CD4-positive, alpha-beta T cell treated with Interleukin-6 for 4 hours (primary cell): ENCODE results near the gene SOX30.
"Not testable (repeated sequence)": the region's sequence is repeated elsewhere in the genome, so short reads cannot be mapped to it uniquely, and the experiment has no call there.

Source experiments
- DNase-seq: peaks from one replicate; pipeline ENCODE4 v3.0.0-alpha.2; 2020; ENCODE audit warnings: mixed read lengths

Gene SOX30

GRCh38 chr5:157652377-157652692 lies at the start of gene SOX30:
Gene SOX30, minus strand, starts transcription at chr5:157652438. Its CDS starts 360 bp downstream, at chr5:157652078.
- no peak for DNase-seq

- DNase-seq = not testable (repeated sequence)
These were observed 46.4 kb upstream of the SOX30 start for GRCh38 chr5:157698674-157699073.

- not testable (repeated sequence) for DNase-seq
These were observed 43.9 kb upstream of the SOX30 start for GRCh38 chr5:157696154-157696553.

- not testable (repeated sequence) for DNase-seq
These were observed 41.6 kb upstream of the SOX30 start for GRCh38 chr5:157693816-157694215.

- DNase-seq = no peak
These were observed 38.6 kb upstream of the SOX30 start for GRCh38 chr5:157690690-157691433.

- peak; percentile 58 for DNase-seq
These were observed 37.9 kb upstream of the SOX30 start for GRCh38 chr5:157689942-157690689.

GRCh38 chr5:157687198-157687554 lies 34.9 kb upstream of the SOX30 start:
- DNase-seq = no peak

GRCh38 chr5:157686276-157687197 lies 34.3 kb upstream of the SOX30 start:
- DNase-seq = not testable (repeated sequence)

- no peak for DNase-seq
These were observed 30.0 kb upstream of the SOX30 start for GRCh38 chr5:157682257-157682656.

GRCh38 chr5:157681048-157681447 lies 28.8 kb upstream of the SOX30 start:
- no peak for DNase-seq

- DNase-seq = no peak
These were observed 28.0 kb upstream of the SOX30 start for GRCh38 chr5:157680239-157680638.

GRCh38 chr5:157679801-157680200 lies 27.6 kb upstream of the SOX30 start:
- DNase-seq = no peak

GRCh38 chr5:157677931-157678330 lies 25.7 kb upstream of the SOX30 start:
- no peak for DNase-seq

GRCh38 chr5:157674351-157674750 lies 22.1 kb upstream of the SOX30 start:
- not testable (repeated sequence) for DNase-seq

- no peak for DNase-seq
These were observed 20.7 kb upstream of the SOX30 start for GRCh38 chr5:157672976-157673375.

GRCh38 chr5:157671592-157672330 lies 19.5 kb upstream of the SOX30 start:
- no peak for DNase-seq

GRCh38 chr5:157670662-157671591 lies 18.7 kb upstream of the SOX30 start, which contains the start of gene C5orf52:
Gene C5orf52, plus strand, starts transcription at chr5:157671533. Its CDS starts 82 bp downstream, at chr5:157671615.
- DNase-seq = peak; percentile 30

GRCh38 chr5:157669701-157670097 lies 17.5 kb upstream of the SOX30 start:
- no peak for DNase-seq

GRCh38 chr5:157668356-157668755 lies 16.1 kb upstream of the SOX30 start:
- no peak for DNase-seq

GRCh38 chr5:157665467-157666070 lies 13.3 kb upstream of the SOX30 start:
- DNase-seq = no peak
